Measurements from ENCODE around the gene PACRG. TPM values are rescaled to one million over a fixed set of nuclear protein-coding genes. Genes with fewer than 3 reads are reported as not detected.

PACRG gene
- total and polyA plus RNA-seq, 2 of the 4 experiments (the other 2 are of a cell fraction), result not detected

- no peak for DNase-seq
- Histone ChIP-seq H3K4me3 (ENCODE audit: insufficient read depth, low read depth, low read length) (no peak overlapping the region), H2AFZ (replicated peaks; ENCODE audit: low read length, poor library complexity) (no peak overlapping the region), H4K8ac (ENCODE audit: low read depth in 2 of 2, low read length in 2 of 2) (no peak overlapping the region), H4K5ac (ENCODE audit: low read depth, low read length) (no peak overlapping the region), H3K9ac (ENCODE audit: low read depth, low read length) (no peak overlapping the region), H2AK5ac (ENCODE audit: low read depth, low read length) (no peak overlapping the region), H3K4me2 (ENCODE audit: low read depth, low read length) (no peak overlapping the region), H3K9me3 (ENCODE audit: control insufficient read depth, insufficient read depth, low read length) (peaks cover 4% of the 10 kb centered on the region), H3K36me3 (ENCODE audit: control insufficient read depth, insufficient read depth, low read length) (no peaks in the 10 kb centered on the region), H3K56ac (ENCODE audit: extremely low read depth, insufficient read depth, low read length) (no peak overlapping the region), H2AK9ac (replicated peaks; ENCODE audit: low read depth, low read length, poor library complexity) (no peak overlapping the region), H4K20me1 (ENCODE audit: insufficient read depth, low read length) (no peaks in the 10 kb centered on the region), H3K4me1 (ENCODE audit: control insufficient read depth, insufficient read depth, low read length) (no peaks in the 10 kb centered on the region), H3K27me3 (ENCODE audit: control insufficient read depth, insufficient read depth, low read length) (no peaks in the 10 kb centered on the region), H3K9me1 (ENCODE audit: insufficient read depth, low read length) (no peaks in the 10 kb centered on the region), H3K79me1 (ENCODE audit: low read depth in 1 of 2, low read length in 2 of 2) (no peaks in the 10 kb centered on the region), H3K18ac (ENCODE audit: low read depth, low read length) (no peak overlapping the region), H2BK15ac (ENCODE audit: low read depth, low read length) (no peak overlapping the region), H3K14ac (replicated peaks; ENCODE audit: low read depth, low read length) (no peak overlapping the region), H2BK5ac (ENCODE audit: low read depth, low read length, poor library complexity, severe bottlenecking) (no peak overlapping the region), H2BK20ac (ENCODE audit: low read depth, low read length) (no peak overlapping the region), H2BK120ac (ENCODE audit: low read depth, low read length) (no peak overlapping the region), H3K4ac (ENCODE audit: low read depth, low read length) (no peak overlapping the region), H3K23ac (ENCODE audit: low read depth, low read length) (no peak overlapping the region), H3K27ac (ENCODE audit: insufficient read depth, low read length) (no peak overlapping the region), H4K91ac (ENCODE audit: insufficient read depth, low read depth, low read length) (no peak overlapping the region)
- no peak for ATAC-seq (ENCODE audit: low read depth)
- dilution Hi-C loops (cut with HindIII; ENCODE audit: low sequenced_read_pairs, unreplicated experiment) (no loop called here), in situ Hi-C loops (cut with MboI; ENCODE audit: low sequenced_read_pairs) (no loop called here), intact Hi-C loops (cut with micrococcal nuclease) (no loop called here)
- POLR2A ChIA-PET (ENCODE audit: unreplicated experiment), result no interaction called here
- CTCF ChIA-PET, result no interaction called here
- BruUV-seq (replicated peaks), result no TSS peak
- no CpG with 5 or more reads among the region's 5 CpGs for WGBS, 2 experiments (ENCODE audit: extremely low coverage in 2 of 2, insufficient read length in 1 of 2)
- TF ChIP-seq MAZ (IDR thresholded peaks at IDR 0.05; ENCODE audit: borderline replicate concordance, low read depth, low read length) (no peak), CHD1 (IDR thresholded peaks at IDR 0.05; ENCODE audit: low read depth, low read length) (no peak), POLR2A (IDR thresholded peaks at IDR 0.05; ENCODE audit: low read depth, low read length) (no peak)
Observed at GRCh38 chr6:162685586-162685985, 42.2 kb upstream of the PACRG start.
